MM.1S (cell line): ENCODE measurements around the gene RBMS2.

ENCODE experiments used
- DNase-seq: peaks from one replicate; pipeline ENCODE4 v3.0.0-alpha.2; 2015
- H2AFZ ChIP-seq: fragments of 300-600 bp; sonication (generic); 2 replicates; pipeline ENCODE4 v1.6.0; 2016; ENCODE audit warnings: antibody characterized with exemption, low read length
- H3F3A ChIP-seq: fragments of 300-600 bp; sonication (generic); 2 replicates; pipeline ENCODE4 v1.6.1; 2016; ENCODE audit warnings: mild to moderate bottlenecking, antibody characterized with exemption, low read length, moderate library complexity, mixed read lengths; ENCODE audit not compliant: insufficient read depth
- H3K27ac ChIP-seq: fragments of 300-600 bp; sonication (generic); 2 replicates; pipeline ENCODE4 v1.5.1; 2016; ENCODE audit warnings: mild to moderate bottlenecking, low read length
- H3K27me3 ChIP-seq: fragments of 300-600 bp; sonication (generic); replicated peaks from 2 replicates; pipeline ENCODE4 v1.6.0; 2016; ENCODE audit warnings: low read length; ENCODE audit not compliant: insufficient read depth
- H3K36me3 ChIP-seq: fragments of 300-600 bp; sonication (generic); replicated peaks from 2 replicates; pipeline ENCODE4 v1.6.1; 2016; ENCODE audit warnings: mild to moderate bottlenecking, low read length, mixed read lengths; ENCODE audit not compliant: insufficient read depth
- H3K4me1 ChIP-seq: fragments of 300-600 bp; sonication (generic); 2 replicates; pipeline ENCODE4 v1.6.1; 2016; ENCODE audit warnings: low read length, mixed read lengths
- H3K4me2 ChIP-seq: fragments of 300-600 bp; sonication (generic); 2 replicates; pipeline ENCODE4 v1.6.0; 2016; ENCODE audit warnings: low read depth, low read length
- H3K4me3 ChIP-seq: fragments of 300-600 bp; sonication (generic); 2 replicates; pipeline ENCODE4 v1.5.1; 2016; ENCODE audit warnings: low read length, mixed read lengths
- H3K79me2 ChIP-seq: fragments of 300-600 bp; sonication (generic); 2 replicates; pipeline ENCODE4 v1.6.1; 2016; ENCODE audit warnings: mixed run types, low read length, mixed read lengths
- H3K9ac ChIP-seq: fragments of 300-600 bp; sonication (generic); 2 replicates; pipeline ENCODE4 v1.6.1; 2016; ENCODE audit warnings: low read length, mixed read lengths
- H3K9me2 ChIP-seq: fragments of 300-600 bp; sonication (generic); replicated peaks from 2 replicates; pipeline ENCODE4 v1.6.1; 2016; ENCODE audit warnings: mild to moderate bottlenecking, low read length, mixed read lengths; ENCODE audit not compliant: insufficient read depth
- H3K9me3 ChIP-seq: fragments of 300-600 bp; sonication (generic); replicated peaks from 2 replicates; pipeline ENCODE4 v1.6.1; 2016; ENCODE audit warnings: mild to moderate bottlenecking, low read length, mixed read lengths; ENCODE audit not compliant: insufficient read depth
- H4K20me1 ChIP-seq: fragments of 300-600 bp; sonication (generic); 2 replicates; pipeline ENCODE4 v1.6.1; 2016; ENCODE audit warnings: mild to moderate bottlenecking, low read length, moderate library complexity, mixed read lengths; ENCODE audit not compliant: insufficient read depth
- EZH2 ChIP-seq: fragments of 300-600 bp; sonication (generic); optimal IDR thresholded peaks from 2 replicates; pipeline ENCODE3; 2017; ENCODE audit warnings: low read depth, mild to moderate bottlenecking, antibody characterized with exemption, low read length, mixed read lengths
- EZH2phosphoT487 ChIP-seq: fragments of 300-600 bp; sonication (generic); IDR thresholded peaks from 2 replicates; pipeline ENCODE4 v1.6.1; 2018; ENCODE audit warnings: antibody characterized with exemption, low read length
- TF ChIP-seq, protein P1 (sequence below): fragments of 300-600 bp; sonication (generic); IDR thresholded peaks from 2 replicates; pipeline ENCODE4 v1.5.1; 2016; ENCODE audit warnings: antibody characterized with exemption, low read length, mixed read lengths

Gene RBMS2

DNA sequence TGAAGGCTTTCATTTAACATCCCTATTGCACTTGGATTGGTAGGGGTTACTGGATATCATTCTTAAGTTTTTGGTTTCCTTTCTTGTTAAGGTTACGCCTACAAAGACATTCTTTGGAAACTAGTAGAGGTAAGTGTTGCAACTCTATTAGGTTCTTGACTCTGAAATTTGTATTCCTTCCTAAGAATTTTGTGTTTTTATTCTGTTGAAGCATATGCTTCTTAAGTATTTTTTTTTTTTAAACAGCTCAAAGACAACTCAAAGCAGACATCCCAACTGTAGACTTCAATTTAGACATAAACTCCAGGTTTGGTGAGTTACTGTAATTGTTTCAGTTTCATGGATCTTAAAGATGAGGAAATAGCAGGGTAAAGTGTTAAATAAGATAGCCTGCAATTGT, 1.1 kb upstream of the RBMS2 start:
- Histone ChIP-seq H4K20me1 (no peaks in the 10 kb centered on the region), H2AFZ (no peak overlapping the region), H3K27me3 (no peaks in the 10 kb centered on the region), H3K4me1 (0 out of 2 replicates have a peak, but pooled peaks cover 6% of the 10 kb centered on the region), H3K9ac (no peak overlapping the region), H3K36me3 (no peaks in the 10 kb centered on the region), H3K4me2 (no peak overlapping the region), H3K9me2 (no peaks in the 10 kb centered on the region), H3K79me2 (no peaks in the 10 kb centered on the region), H3K4me3 (no peak overlapping the region), H3K27ac (no peak overlapping the region), H3F3A (no peaks in the 10 kb centered on the region), H3K9me3 (no peaks in the 10 kb centered on the region)
- no peak for TF ChIP-seq EZH2phosphoT487
- TF ChIP-seq, protein P1, sequence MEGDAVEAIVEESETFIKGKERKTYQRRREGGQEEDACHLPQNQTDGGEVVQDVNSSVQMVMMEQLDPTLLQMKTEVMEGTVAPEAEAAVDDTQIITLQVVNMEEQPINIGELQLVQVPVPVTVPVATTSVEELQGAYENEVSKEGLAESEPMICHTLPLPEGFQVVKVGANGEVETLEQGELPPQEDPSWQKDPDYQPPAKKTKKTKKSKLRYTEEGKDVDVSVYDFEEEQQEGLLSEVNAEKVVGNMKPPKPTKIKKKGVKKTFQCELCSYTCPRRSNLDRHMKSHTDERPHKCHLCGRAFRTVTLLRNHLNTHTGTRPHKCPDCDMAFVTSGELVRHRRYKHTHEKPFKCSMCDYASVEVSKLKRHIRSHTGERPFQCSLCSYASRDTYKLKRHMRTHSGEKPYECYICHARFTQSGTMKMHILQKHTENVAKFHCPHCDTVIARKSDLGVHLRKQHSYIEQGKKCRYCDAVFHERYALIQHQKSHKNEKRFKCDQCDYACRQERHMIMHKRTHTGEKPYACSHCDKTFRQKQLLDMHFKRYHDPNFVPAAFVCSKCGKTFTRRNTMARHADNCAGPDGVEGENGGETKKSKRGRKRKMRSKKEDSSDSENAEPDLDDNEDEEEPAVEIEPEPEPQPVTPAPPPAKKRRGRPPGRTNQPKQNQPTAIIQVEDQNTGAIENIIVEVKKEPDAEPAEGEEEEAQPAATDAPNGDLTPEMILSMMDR = no peak
- DNase-seq = no peak

DNA sequence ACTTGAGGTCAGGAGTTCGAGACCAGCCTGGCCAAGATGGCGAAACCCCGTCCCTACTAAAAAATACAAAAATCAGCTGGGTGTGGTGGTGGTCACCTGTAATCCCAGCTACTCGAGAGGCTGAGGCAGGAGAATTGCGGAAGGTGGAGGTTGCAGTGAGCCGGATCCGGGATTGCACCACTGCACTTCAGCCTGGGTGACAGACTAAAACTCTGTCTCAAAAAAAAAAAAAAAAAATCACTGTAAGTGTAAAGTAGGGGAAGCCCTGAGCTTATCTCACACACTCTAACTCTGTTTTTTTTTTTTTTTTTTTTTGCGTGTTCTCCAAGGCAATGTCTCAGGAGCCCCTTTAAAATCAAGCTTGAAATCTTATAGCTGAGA, 421 bp upstream of the RBMS2 start:
- Histone ChIP-seq H3K9me3 (no peaks in the 10 kb centered on the region), H3K79me2 (no peaks in the 10 kb centered on the region), H3K36me3 (no peaks in the 10 kb centered on the region), H2AFZ (peak overlapping the region; percentile 36), H3K4me1 (0 out of 2 replicates have a peak, but pooled peaks cover 6% of the 10 kb centered on the region), H3K27ac (no peak overlapping the region), H3K27me3 (no peaks in the 10 kb centered on the region), H3K4me3 (peak overlapping the region; percentile 57), H3K9me2 (no peaks in the 10 kb centered on the region), H4K20me1 (no peaks in the 10 kb centered on the region), H3K9ac (peak overlapping the region; percentile 48; the same call in 1 of the 2 replicates), H3K4me2 (peak overlapping the region; percentile 34), H3F3A (no peaks in the 10 kb centered on the region)
- TF ChIP-seq EZH2 (no peak), EZH2phosphoT487 (no peak)
- TF ChIP-seq, protein P1 = no peak
- no peak for DNase-seq

DNA sequence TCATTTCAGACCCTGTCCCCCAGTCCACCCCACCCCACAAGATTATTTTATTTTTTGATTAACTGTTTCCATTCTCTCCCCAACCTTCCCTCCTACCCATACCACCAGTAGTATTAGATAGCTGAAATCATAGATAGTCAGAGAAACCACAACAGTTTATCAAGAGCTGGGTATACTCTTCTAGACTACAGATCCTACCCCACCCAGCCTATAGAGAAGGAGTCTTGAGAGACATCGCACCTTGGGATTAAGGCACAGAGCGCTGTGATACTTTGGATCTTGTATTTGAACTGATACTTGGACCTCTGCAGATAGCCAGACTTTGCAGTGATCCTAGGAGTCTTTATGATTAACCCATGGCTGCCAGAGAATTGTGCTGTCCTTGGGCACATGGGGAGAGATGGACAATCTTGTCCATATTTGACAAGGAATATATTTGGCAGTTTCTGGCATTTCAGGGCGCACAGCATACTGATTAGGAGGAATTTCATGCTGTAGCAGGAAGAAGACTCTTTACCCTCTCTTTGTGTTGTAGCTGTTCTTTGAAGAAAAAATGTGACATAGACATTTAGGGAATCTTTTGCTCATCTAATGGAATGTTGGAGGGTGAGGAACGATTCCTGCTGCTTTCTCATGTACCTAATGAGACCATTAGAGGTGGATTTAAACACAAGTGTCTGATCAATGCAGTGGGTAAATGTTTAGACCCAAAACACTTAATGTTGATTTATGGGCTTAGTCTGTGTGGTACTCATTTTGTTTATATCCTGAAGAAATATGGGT, 982 bp downstream of the RBMS2 start:
- no peaks in the 10 kb centered on the region for H3K27me3 ChIP-seq
- TF ChIP-seq, protein P1 = no peak
- TF ChIP-seq EZH2 (no peak), EZH2phosphoT487 (no peak)
- H4K20me1 ChIP-seq = no peaks in the 10 kb centered on the region
- H3K9me2 ChIP-seq = no peaks in the 10 kb centered on the region
- DNase-seq = no peak
- H3K4me3 ChIP-seq = peak overlapping the region; percentile 57
- H3K4me1 ChIP-seq = 0 out of 2 replicates have a peak, but pooled peaks cover 6% of the 10 kb centered on the region
- no peak overlapping the region for H3K9ac ChIP-seq
- H3K79me2 ChIP-seq = no peaks in the 10 kb centered on the region
- no peaks in the 10 kb centered on the region for H3K9me3 ChIP-seq
- peak overlapping the region; percentile 36; the same call in 1 of the 2 replicates for H2AFZ ChIP-seq
- no peaks in the 10 kb centered on the region for H3F3A ChIP-seq
- H3K27ac ChIP-seq = no peak overlapping the region
- peak overlapping the region; percentile 34; the same call in 1 of the 2 replicates for H3K4me2 ChIP-seq
- no peaks in the 10 kb centered on the region for H3K36me3 ChIP-seq
